ENCODE data around the gene OVAAL. TPM values are rescaled to one million over a fixed set of nuclear protein-coding genes. Genes with fewer than 3 reads are reported as not detected.

The OVAAL gene
- total RNA-seq, 2 donors from 2014 or later: not detected

DNA sequence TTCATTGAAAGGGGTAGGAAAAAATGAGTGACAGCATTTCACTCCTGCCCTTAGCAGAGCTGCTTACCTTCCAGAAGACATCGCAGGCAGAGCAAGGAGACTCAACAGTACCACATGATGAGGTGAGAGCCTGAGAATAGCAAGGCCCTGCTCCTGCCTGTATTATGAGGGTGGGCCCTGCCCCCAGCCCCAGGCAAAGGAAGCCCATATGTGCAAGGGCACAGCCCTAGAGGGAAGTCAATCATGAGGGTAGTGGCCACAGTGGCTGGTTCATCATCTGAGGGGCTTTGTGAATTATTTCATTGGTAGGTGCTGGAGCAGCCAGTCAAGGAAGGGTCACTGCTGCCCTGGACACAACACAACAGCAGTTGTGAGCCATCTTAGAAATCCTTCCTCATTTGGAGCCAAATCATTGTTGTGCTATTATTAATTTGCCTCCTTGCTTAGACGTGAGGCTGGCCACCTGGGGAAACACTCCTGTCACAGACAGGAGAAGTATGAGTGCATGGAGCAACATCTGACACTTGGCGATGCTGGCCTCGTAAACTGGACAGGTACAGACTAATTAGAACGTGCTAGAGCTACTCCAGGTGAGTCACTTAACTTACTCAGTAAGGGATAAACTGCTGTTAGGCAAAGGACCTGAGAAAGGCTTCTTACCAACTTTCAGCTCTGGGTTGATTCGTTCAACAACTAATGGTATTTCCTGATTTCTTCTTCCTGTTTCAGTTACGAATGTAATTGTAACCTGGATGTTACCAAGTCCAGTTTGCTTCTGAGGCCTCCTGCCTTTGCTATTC, 33.6 kb upstream of the OVAAL start:
- H3K27me3 Mint-ChIP-seq (ENCODE audit: insufficient read depth): peaks cover 3% of the 10 kb centered on the region
- H3K27me3 ChIP-seq (ENCODE audit: control insufficient read depth, insufficient read depth, low read length, poor library complexity, severe bottlenecking): no peaks in the 10 kb centered on the region
- 82 to 88% methylated on average over 6 to 7 of the region's 7 CpGs for WGBS, 2 experiments (ENCODE audit: insufficient coverage in 1 of 2, insufficient read length in 1 of 2)
- no peaks in the 10 kb centered on the region for H3K36me3 Mint-ChIP-seq (ENCODE audit: low read depth)
- H3K36me3 ChIP-seq (ENCODE audit: control insufficient read depth, insufficient read depth, low read length): no peaks in the 10 kb centered on the region
- no peak overlapping the region for H3K9ac ChIP-seq (ENCODE audit: extremely low read depth, low read length, poor library complexity, severe bottlenecking)
- DNase-seq: no peak
- peaks cover 9% of the 10 kb centered on the region for H3K4me1 Mint-ChIP-seq
- H3K9me3 ChIP-seq (ENCODE audit: control insufficient read depth, low read length): no peaks in the 10 kb centered on the region
- H3K4me3 Mint-ChIP-seq: no peak overlapping the region
- H3K27ac ChIP-seq (ENCODE audit: low read depth, low read length): no peak overlapping the region
- no peak for TF ChIP-seq CTCF (conservative IDR thresholded peaks at IDR 0.05)
- H3K4me1 ChIP-seq (ENCODE audit: control insufficient read depth, insufficient read depth, low read length): no peaks in the 10 kb centered on the region
- no peak overlapping the region for H3K27ac Mint-ChIP-seq
- no peaks in the 10 kb centered on the region for H3K9me3 Mint-ChIP-seq
- H3K4me3 ChIP-seq (ENCODE audit: low read length): no peak overlapping the region

- Mint-ChIP-seq H3K36me3 (ENCODE audit: low read depth) (no peaks in the 10 kb centered on the region), H3K27me3 (ENCODE audit: insufficient read depth) (peaks cover 3% of the 10 kb centered on the region), H3K4me3 (no peak overlapping the region), H3K9me3 (no peaks in the 10 kb centered on the region), H3K4me1 (peaks cover 9% of the 10 kb centered on the region), H3K27ac (no peak overlapping the region)
- TF ChIP-seq CTCF (conservative IDR thresholded peaks at IDR 0.05): no peak
- Histone ChIP-seq H3K4me1 (ENCODE audit: control insufficient read depth, insufficient read depth, low read length) (no peaks in the 10 kb centered on the region), H3K27ac (ENCODE audit: low read depth, low read length) (no peak overlapping the region), H3K9me3 (ENCODE audit: control insufficient read depth, low read length) (no peaks in the 10 kb centered on the region), H3K4me3 (ENCODE audit: low read length) (no peak overlapping the region), H3K36me3 (ENCODE audit: control insufficient read depth, insufficient read depth, low read length) (no peaks in the 10 kb centered on the region), H3K27me3 (ENCODE audit: control insufficient read depth, insufficient read depth, low read length, poor library complexity, severe bottlenecking) (no peaks in the 10 kb centered on the region), H3K9ac (ENCODE audit: extremely low read depth, low read length, poor library complexity, severe bottlenecking) (no peak overlapping the region)
- DNase-seq: no peak
- WGBS, 2 experiments (ENCODE audit: insufficient coverage in 1 of 2, insufficient read length in 1 of 2): 71 to 87% methylated on average over 2 of the region's 2 CpGs
Measured at GRCh38 chr1:180525715-180526039, 33.1 kb upstream of the OVAAL start.

DNA sequence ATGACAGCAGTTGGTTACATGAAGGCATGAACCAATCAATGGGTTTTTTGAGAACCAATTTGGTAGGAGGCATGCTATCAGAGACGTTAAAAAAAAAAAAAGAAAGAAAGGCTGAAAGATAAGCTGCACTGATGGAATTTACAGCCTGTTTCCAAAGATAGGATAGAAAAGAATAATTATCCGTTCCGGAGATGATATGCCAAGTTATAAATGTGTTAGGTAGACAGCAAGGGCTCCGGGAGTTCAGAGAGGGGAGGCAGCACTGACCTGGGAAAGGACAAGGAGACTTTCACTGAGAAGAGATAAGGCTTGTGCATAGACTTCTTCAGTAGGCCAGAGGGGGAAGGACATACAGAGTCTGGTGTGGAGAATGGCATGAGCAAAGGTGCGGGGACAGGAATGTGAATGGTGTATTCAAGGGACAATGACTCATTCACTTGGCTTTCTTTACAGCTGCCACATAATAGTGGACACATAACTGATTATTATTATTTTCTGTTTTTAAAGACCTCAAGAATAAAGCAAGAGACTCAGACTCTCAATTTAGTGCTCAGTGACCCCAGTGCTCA, 31.6 kb upstream of the OVAAL start:
- H3K9me3 ChIP-seq (ENCODE audit: control insufficient read depth, low read length): no peaks in the 10 kb centered on the region
- no peak overlapping the region for H3K4me3 ChIP-seq (ENCODE audit: low read length)
- whole genome bisulfite sequencing, 2 experiments (ENCODE audit: insufficient coverage in 1 of 2, insufficient read length in 1 of 2): 89 to 91% methylated on average over 5 of the region's 5 CpGs
- TF ChIP-seq CTCF (conservative IDR thresholded peaks at IDR 0.05): no peak
- no peaks in the 10 kb centered on the region for H3K36me3 ChIP-seq (ENCODE audit: control insufficient read depth, insufficient read depth, low read length)
- Mint-ChIP-seq H3K36me3 (ENCODE audit: low read depth) (no peaks in the 10 kb centered on the region), H3K27me3 (ENCODE audit: insufficient read depth) (peaks cover 3% of the 10 kb centered on the region), H3K9me3 (no peaks in the 10 kb centered on the region), H3K4me1 (peaks cover 7% of the 10 kb centered on the region), H3K27ac (no peak overlapping the region), H3K4me3 (no peak overlapping the region)
- H3K27ac ChIP-seq (ENCODE audit: low read depth, low read length): no peak overlapping the region
- no peaks in the 10 kb centered on the region for H3K4me1 ChIP-seq (ENCODE audit: control insufficient read depth, insufficient read depth, low read length)
- no peak for DNase-seq
- no peak overlapping the region for H3K9ac ChIP-seq (ENCODE audit: extremely low read depth, low read length, poor library complexity, severe bottlenecking)
- H3K27me3 ChIP-seq (ENCODE audit: control insufficient read depth, insufficient read depth, low read length, poor library complexity, severe bottlenecking): no peaks in the 10 kb centered on the region
